Measurements from ENCODE around the gene PDZD4. TPM values are rescaled to one million over a fixed set of nuclear protein-coding genes. Genes with fewer than 3 reads are reported as not detected.

PDZD4 gene
- total and polyA plus RNA-seq, 2 experiments from 2014 or later = not detected

DNA sequence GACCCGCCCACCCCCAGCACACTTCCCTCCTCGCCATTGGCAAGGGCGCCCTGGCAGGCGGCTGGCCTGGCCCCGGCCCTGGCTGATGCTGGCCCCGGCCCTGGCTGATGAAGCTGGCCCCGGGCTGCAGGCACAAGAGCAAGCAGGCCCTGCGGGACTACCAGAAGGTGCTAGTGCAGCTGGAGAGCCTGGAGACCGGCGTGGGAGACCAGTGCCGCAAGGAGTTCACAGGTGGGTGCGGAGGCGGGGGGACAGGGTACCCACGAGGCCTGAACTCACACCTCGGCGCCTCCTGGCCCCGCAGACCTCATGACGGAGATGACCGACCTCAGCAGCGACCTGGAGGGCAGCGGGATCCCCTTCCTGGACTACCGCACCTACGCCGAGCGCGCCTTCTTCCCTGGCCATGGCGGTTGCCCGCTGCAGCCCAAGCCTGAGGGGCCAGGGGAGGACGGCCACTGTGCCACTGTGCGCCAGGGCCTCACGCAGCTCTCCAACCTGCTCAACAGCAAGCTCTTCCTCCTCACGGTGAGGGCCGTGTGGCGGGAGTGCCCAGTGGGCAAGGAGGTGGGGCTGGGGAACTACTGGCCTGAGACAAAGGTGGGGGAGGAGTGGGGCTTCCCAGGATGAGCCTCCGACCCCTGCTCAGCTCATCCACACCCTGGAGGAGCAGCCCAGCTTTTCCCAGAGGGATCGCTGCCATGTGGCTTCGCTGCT is 55.6 kb downstream of the PDZD4 start:
- no peak overlapping the region for H3K4me3 ChIP-seq

DNA sequence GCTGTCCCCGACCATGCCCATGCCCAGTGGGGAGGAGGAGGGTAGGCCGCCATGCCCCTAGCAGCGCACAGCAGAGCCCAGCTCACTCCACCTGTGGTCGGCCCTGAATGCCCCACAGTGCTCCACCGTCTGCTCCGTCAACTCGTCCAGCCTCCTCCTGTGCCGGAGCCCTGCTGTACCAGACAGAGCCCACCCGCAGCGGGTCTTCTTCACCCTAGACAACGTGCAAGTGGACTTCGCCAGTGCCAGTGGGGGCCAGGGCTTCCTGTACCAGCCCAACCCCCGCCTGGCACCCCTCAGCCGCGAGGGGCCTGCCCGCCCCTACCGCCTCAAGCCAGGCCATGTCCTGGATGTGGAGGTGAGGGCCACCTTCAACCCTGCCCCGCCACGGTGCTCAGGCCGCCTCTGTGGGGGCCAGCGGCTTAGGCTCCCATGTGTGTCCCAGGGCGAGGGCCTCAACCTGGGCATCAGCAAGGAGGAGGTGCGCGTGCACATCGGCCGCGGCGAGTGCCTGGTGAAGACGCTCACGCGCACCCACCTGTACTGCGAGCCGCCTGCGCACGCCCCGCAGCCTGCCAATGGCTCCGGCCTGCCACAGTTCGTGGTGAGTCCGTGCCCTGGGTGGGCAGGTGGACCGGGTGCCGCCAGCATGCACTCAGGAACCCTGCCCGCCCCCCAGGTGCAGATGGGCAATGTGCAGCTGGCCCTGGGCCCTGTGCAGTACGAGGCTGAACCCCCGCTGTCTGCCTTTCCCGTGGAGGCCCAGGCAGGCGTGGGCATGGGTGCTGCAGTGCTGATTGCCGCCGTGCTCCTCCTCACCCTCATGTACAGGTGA is 56.4 kb downstream of the PDZD4 start:
- DNase-seq = no peak
- H3K4me3 ChIP-seq = no peak overlapping the region
- H3K4me1 ChIP-seq (ENCODE audit: insufficient read depth) = no peaks in the 10 kb centered on the region
- H3K9me3 ChIP-seq (ENCODE audit: low read depth) = no peaks in the 10 kb centered on the region
- no peaks in the 10 kb centered on the region for H4K20me1 ChIP-seq (ENCODE audit: insufficient read depth)
- H3K36me3 ChIP-seq (ENCODE audit: low read depth) = no peaks in the 10 kb centered on the region
- in situ Hi-C loops (cut with MboI) = no loop called here
- no peaks in the 10 kb centered on the region for H3K79me2 ChIP-seq (ENCODE audit: insufficient read depth)
- H3K9ac ChIP-seq = no peak overlapping the region
- no peaks in the 10 kb centered on the region for H3F3A ChIP-seq (ENCODE audit: insufficient read depth)
- no peak overlapping the region for H3K27ac ChIP-seq
- H3K9me2 ChIP-seq (ENCODE audit: insufficient read depth) = no peaks in the 10 kb centered on the region
- H3K4me2 ChIP-seq (ENCODE audit: unreplicated experiment) = no peak overlapping the region
- 96 to 100% methylated on average over 8 to 27 of the region's 48 CpGs for WGBS, 2 experiments (ENCODE audit: low coverage in 1 of 2, low lambda C conversion rate in 2 of 2, missing lambda C conversion rate in 2 of 2)
- H3K27me3 ChIP-seq (replicated peaks; ENCODE audit: insufficient read depth) = no peaks in the 10 kb centered on the region
- H2AFZ ChIP-seq = no peak overlapping the region
- TF ChIP-seq EZH2 (IDR thresholded peaks at IDR 0.05; ENCODE audit: insufficient read depth, poor library complexity, severe bottlenecking) = no peak
- no peak for TF ChIP-seq EZH2phosphoT487 (IDR thresholded peaks at IDR 0.05; ENCODE audit: insufficient read depth, low read depth)

More for the DNA sequence above, 55.6 kb downstream of the PDZD4 start:
- H2AFZ ChIP-seq = no peak overlapping the region
- no peaks in the 10 kb centered on the region for H4K20me1 ChIP-seq (ENCODE audit: insufficient read depth)
- H3K27ac ChIP-seq = no peak overlapping the region
- H3K27me3 ChIP-seq (replicated peaks; ENCODE audit: insufficient read depth) = no peaks in the 10 kb centered on the region
- DNase-seq = no peak
- no peak overlapping the region for H3K9ac ChIP-seq
- WGBS, 2 experiments (ENCODE audit: low coverage in 1 of 2, low lambda C conversion rate in 2 of 2, missing lambda C conversion rate in 2 of 2) = 98 to 99% methylated on average over 8 to 10 of the region's 37 CpGs
- no peaks in the 10 kb centered on the region for H3K36me3 ChIP-seq (ENCODE audit: low read depth)
- H3K79me2 ChIP-seq (ENCODE audit: insufficient read depth) = no peaks in the 10 kb centered on the region
- in situ Hi-C loops (cut with MboI) = no loop called here
- H3F3A ChIP-seq (ENCODE audit: insufficient read depth) = no peaks in the 10 kb centered on the region
- H3K4me1 ChIP-seq (ENCODE audit: insufficient read depth) = no peaks in the 10 kb centered on the region
- no peaks in the 10 kb centered on the region for H3K9me3 ChIP-seq (ENCODE audit: low read depth)
- H3K9me2 ChIP-seq (ENCODE audit: insufficient read depth) = no peaks in the 10 kb centered on the region
- TF ChIP-seq EZH2 (IDR thresholded peaks at IDR 0.05; ENCODE audit: insufficient read depth, poor library complexity, severe bottlenecking) (no peak), EZH2phosphoT487 (IDR thresholded peaks at IDR 0.05; ENCODE audit: insufficient read depth, low read depth) (no peak)
- H3K4me2 ChIP-seq (ENCODE audit: unreplicated experiment) = no peak overlapping the region

DNA sequence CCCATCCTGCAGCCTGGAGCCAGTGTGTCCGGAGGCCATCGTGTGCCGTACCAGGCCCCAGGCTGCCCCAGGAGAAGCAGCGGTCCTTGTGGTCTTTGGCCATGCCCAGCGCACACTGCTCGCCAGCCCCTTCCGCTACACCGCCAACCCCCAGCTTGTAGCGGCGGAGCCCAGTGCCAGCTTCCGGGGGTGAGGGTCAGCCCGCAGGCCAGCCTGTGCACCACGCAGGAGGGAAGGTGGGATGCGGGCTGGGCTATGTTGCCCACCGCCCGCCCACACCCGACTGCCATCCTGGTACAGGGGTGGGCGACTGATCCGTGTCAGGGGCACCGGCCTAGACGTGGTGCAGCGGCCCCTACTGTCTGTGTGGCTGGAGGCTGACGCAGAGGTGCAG is 57.1 kb downstream of the PDZD4 start:
- WGBS, 2 experiments (ENCODE audit: low coverage in 1 of 2, low lambda C conversion rate in 2 of 2, missing lambda C conversion rate in 2 of 2) = 96% methylated on average over 9 of the region's 23 CpGs; no CpG with 5 or more reads in 1 of the 2 experiments

DNA sequence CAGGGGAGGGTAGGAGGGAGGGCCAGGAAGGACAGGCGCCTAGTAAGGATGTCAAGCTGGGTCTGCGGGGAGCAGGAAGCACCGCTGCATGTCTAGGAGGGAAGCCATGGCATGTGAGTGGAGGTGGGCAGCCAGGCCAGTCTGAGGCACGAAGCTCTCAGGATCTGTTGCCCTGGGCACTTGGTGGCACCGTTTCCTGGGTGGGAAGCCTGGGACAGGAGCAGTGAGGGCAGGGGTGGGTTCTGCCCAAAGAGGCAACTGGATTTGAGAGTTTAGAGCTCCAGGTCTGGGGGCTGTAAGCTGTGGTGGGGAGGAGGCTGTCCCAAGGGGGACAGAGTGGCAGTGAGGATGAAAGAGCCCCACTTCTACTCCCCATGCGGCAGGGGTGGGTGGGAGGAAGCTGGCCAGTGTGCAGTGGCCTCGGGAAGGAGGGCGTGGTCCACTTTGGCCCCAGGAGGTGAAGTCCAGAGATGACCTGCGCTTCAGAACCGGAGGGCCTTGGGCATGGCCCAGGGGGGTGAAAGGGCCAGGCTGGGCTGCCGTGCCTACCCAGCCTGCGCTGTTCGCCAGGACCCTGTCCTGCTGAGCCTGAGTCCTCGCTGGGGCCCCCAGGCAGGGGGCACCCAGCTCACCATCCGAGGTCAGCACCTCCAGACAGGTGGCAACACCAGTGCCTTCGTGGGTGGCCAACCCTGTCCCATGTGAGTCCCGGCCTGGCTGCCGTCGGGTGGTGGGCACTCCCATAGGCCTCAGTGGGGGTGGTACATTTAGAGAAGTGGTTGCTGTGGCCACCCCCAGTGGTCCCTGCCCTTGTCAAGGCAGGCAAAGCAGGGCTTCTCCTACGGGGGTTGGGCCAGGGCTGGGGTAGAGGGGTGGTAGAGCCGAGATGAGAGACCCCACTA is 57.8 kb downstream of the PDZD4 start:
- Histone ChIP-seq H3K4me2 (ENCODE audit: unreplicated experiment) (no peak overlapping the region), H3F3A (ENCODE audit: insufficient read depth) (no peaks in the 10 kb centered on the region), H3K27ac (no peak overlapping the region), H3K79me2 (ENCODE audit: insufficient read depth) (no peaks in the 10 kb centered on the region), H3K4me1 (ENCODE audit: insufficient read depth) (no peaks in the 10 kb centered on the region), H3K4me3 (no peak overlapping the region), H3K36me3 (ENCODE audit: low read depth) (no peaks in the 10 kb centered on the region), H4K20me1 (ENCODE audit: insufficient read depth) (no peaks in the 10 kb centered on the region), H3K9me2 (ENCODE audit: insufficient read depth) (no peaks in the 10 kb centered on the region), H2AFZ (no peak overlapping the region), H3K27me3 (replicated peaks; ENCODE audit: insufficient read depth) (no peaks in the 10 kb centered on the region), H3K9me3 (ENCODE audit: low read depth) (no peaks in the 10 kb centered on the region), H3K9ac (no peak overlapping the region)
- 82 to 86% methylated on average over 10 to 12 of the region's 21 CpGs for WGBS, 2 experiments (ENCODE audit: low coverage in 1 of 2, low lambda C conversion rate in 2 of 2, missing lambda C conversion rate in 2 of 2)
- in situ Hi-C loops (cut with MboI) = no loop called here
- TF ChIP-seq EZH2phosphoT487 (IDR thresholded peaks at IDR 0.05; ENCODE audit: insufficient read depth, low read depth) (no peak), EZH2 (IDR thresholded peaks at IDR 0.05; ENCODE audit: insufficient read depth, poor library complexity, severe bottlenecking) (no peak)
- no peak for DNase-seq

More for the DNA sequence above, 57.1 kb downstream of the PDZD4 start:
- Histone ChIP-seq H3K36me3 (ENCODE audit: low read depth) (no peaks in the 10 kb centered on the region), H3K79me2 (ENCODE audit: insufficient read depth) (no peaks in the 10 kb centered on the region), H4K20me1 (ENCODE audit: insufficient read depth) (no peaks in the 10 kb centered on the region), H3K9me2 (ENCODE audit: insufficient read depth) (no peaks in the 10 kb centered on the region), H3F3A (ENCODE audit: insufficient read depth) (no peaks in the 10 kb centered on the region), H3K4me3 (no peak overlapping the region), H3K4me2 (ENCODE audit: unreplicated experiment) (no peak overlapping the region), H2AFZ (no peak overlapping the region), H3K4me1 (ENCODE audit: insufficient read depth) (no peaks in the 10 kb centered on the region), H3K27me3 (replicated peaks; ENCODE audit: insufficient read depth) (no peaks in the 10 kb centered on the region), H3K27ac (no peak overlapping the region), H3K9me3 (ENCODE audit: low read depth) (no peaks in the 10 kb centered on the region), H3K9ac (no peak overlapping the region)
- in situ Hi-C loops (cut with MboI) = no loop called here
- DNase-seq = no peak
- TF ChIP-seq EZH2 (IDR thresholded peaks at IDR 0.05; ENCODE audit: insufficient read depth, poor library complexity, severe bottlenecking) = no peak
- TF ChIP-seq EZH2phosphoT487 (IDR thresholded peaks at IDR 0.05; ENCODE audit: insufficient read depth, low read depth) = no peak

All from GM23248 (cell line).